Stimulated activated CD8-positive, alpha-beta memory T cell treated with anti-CD3 and anti-CD28 coated beads, Interleukin-15, amount 100 ng/mL, for 4 hours (primary cell): Measurements from ENCODE around the gene CCDC194.
"Not testable (repeated sequence)": the region's sequence is repeated elsewhere in the genome, so short reads cannot be mapped to it uniquely, and the experiment has no call there.

Source experiments
- DNase-seq, 2 donors: peaks; one replicate each; pipeline ENCODE4 v3.0.0-alpha.2; 2020; ENCODE audit warnings: low read depth in 2 of 2

The CCDC194 gene

GRCh38 chr19:17376935-17377600, 16.9 kb downstream of the CCDC194 start, which contains the start of gene PLVAP:
TSS of gene PLVAP (minus strand) at chr19:17377342. CDS start at chr19:17377288, 54 bp downstream.
- DNase-seq: no peak

- DNase-seq: no peak
Measured at GRCh38 chr19:17370026-17370587, 23.9 kb downstream of the CCDC194 start.

GRCh38 chr19:17365361-17365760, 28.6 kb downstream of the CCDC194 start:
- DNase-seq: no peak

GRCh38 chr19:17363852-17364605, 30.0 kb downstream of the CCDC194 start:
- DNase-seq: not testable (repeated sequence)

- no peak for DNase-seq
Measured at GRCh38 chr19:17359905-17360800, 33.8 kb downstream of the CCDC194 start.

- DNase-seq: no peak
Measured at GRCh38 chr19:17358395-17358794, 35.6 kb downstream of the CCDC194 start.

- no peak for DNase-seq
Measured at GRCh38 chr19:17357724-17358123, 36.3 kb downstream of the CCDC194 start.

- no peak for DNase-seq
Measured at GRCh38 chr19:17357078-17357666, 36.8 kb downstream of the CCDC194 start.

GRCh38 chr19:17353386-17353785, 40.6 kb downstream of the CCDC194 start:
- no peak for DNase-seq

- no peak for DNase-seq
Measured at GRCh38 chr19:17352608-17353280, 41.3 kb downstream of the CCDC194 start.

- DNase-seq: no peak
Measured at GRCh38 chr19:17351815-17352435, 42.1 kb downstream of the CCDC194 start.

GRCh38 chr19:17348700-17349099, 45.3 kb downstream of the CCDC194 start:
- DNase-seq: no peak

GRCh38 chr19:17347877-17348276, 46.1 kb downstream of the CCDC194 start:
- no peak for DNase-seq

- DNase-seq: no peak
Measured at GRCh38 chr19:17347361-17347760, 46.6 kb downstream of the CCDC194 start.

- peak in 1 of 2 donors; percentile 34 for DNase-seq
Measured at GRCh38 chr19:17346109-17346671, 47.8 kb downstream of the CCDC194 start.

GRCh38 chr19:17341845-17342244, 52.2 kb downstream of the CCDC194 start:
- DNase-seq: no peak

- DNase-seq: no peak
Measured at GRCh38 chr19:17341386-17341785, 52.6 kb downstream of the CCDC194 start.

- no peak for DNase-seq
Measured at GRCh38 chr19:17340871-17341357, 53.1 kb downstream of the CCDC194 start.
